ENCODE measurements around the gene SPATA25.

- TF ChIP-seq CTCF (IDR thresholded peaks at IDR 0.05), result no peak
- no peak for TF ChIP-seq REST (IDR thresholded peaks at IDR 0.05; ENCODE audit: insufficient read depth in 1 of 2, low read depth in 2 of 2, low read length in 1 of 2)
- TF ChIP-seq SIN3A (IDR thresholded peaks at IDR 0.05; ENCODE audit: borderline replicate concordance, insufficient read depth, low read depth, low read length), result no peak
- no peak for TF ChIP-seq TCF7L2 (IDR thresholded peaks at IDR 0.05; ENCODE audit: low read depth, low read length)
- TF ChIP-seq POLR2AphosphoS5 (IDR thresholded peaks at IDR 0.05; ENCODE audit: low read depth, low read length), result no peak
Observed at GRCh38 chr20:45902199-45902701, 14.8 kb upstream of the SPATA25 start.
